DND-41 (cell line): ENCODE measurements around the gene MICAL3.

ENCODE experiments used
- ATAC-seq: fragments of 200-7000 bp; cut with Tn5 transposase; 3 replicates; pipeline ENCODE4 v1.9.1; 2021; ENCODE audit warnings: low read depth; ENCODE audit not compliant: insufficient read depth
- DNase-seq: peaks from one replicate; pipeline ENCODE4 v3.0.0-alpha.2; 2020
- H2AFZ ChIP-seq: 2 replicates; pipeline ENCODE4 v1.6.0; 2012; ENCODE audit warnings: low read depth, low read length
- H3K27ac ChIP-seq: 2 replicates; pipeline ENCODE4 v1.5.1; 2012; ENCODE audit warnings: low read length, inconsistent platforms
- H3K27me3 ChIP-seq: fragments of 200-600 bp; sonication (generic); 2 replicates; pipeline ENCODE4 v1.6.0; 2012; ENCODE audit warnings: low read length, mild to moderate bottlenecking, inconsistent platforms; ENCODE audit not compliant: insufficient read depth, poor library complexity
- H3K36me3 ChIP-seq: 2 replicates; pipeline ENCODE4 v1.5.1; 2012; ENCODE audit warnings: low read length, inconsistent platforms; ENCODE audit not compliant: insufficient read depth
- H3K4me1 ChIP-seq: 2 replicates; pipeline ENCODE4 v1.5.1; 2012; ENCODE audit warnings: mild to moderate bottlenecking, low read length; ENCODE audit not compliant: insufficient read depth
- H3K4me2 ChIP-seq: 2 replicates; pipeline ENCODE4 v1.6.0; 2012; ENCODE audit warnings: mild to moderate bottlenecking, moderate library complexity, low read length, inconsistent platforms; ENCODE audit not compliant: insufficient read depth
- H3K4me3 ChIP-seq, 2 experiments: fragments of 200-600 bp in 1 of 2; shearing (Covaris generic) in 1 of 2; 2 replicates each; pipeline ENCODE4 v1.5.1; 2012 to 2016; ENCODE audit warnings: inconsistent platforms in 2 of 2, low read length in 2 of 2, mild to moderate bottlenecking in 2 of 2, low read depth in 1 of 2, moderate library complexity in 1 of 2
- H3K79me2 ChIP-seq: 2 replicates; pipeline ENCODE4 v1.6.0; 2012; ENCODE audit warnings: low read length, inconsistent platforms; ENCODE audit not compliant: insufficient read depth
- H3K9ac ChIP-seq: 2 replicates; pipeline ENCODE4 v1.6.0; 2012; ENCODE audit warnings: low read depth, mild to moderate bottlenecking, inconsistent platforms, low read length, moderate library complexity
- H3K9me3 ChIP-seq: 2 replicates; pipeline ENCODE4 v1.5.1; 2012; ENCODE audit warnings: low read length, moderate library complexity, mild to moderate bottlenecking, inconsistent platforms; ENCODE audit not compliant: insufficient read depth, severe bottlenecking
- H4K20me1 ChIP-seq: 2 replicates; pipeline ENCODE4 v1.6.0; 2012; ENCODE audit warnings: low read length; ENCODE audit not compliant: insufficient read depth
- CTCF ChIP-seq: IDR thresholded peaks from 2 replicates; pipeline ENCODE4 v1.5.1; 2012; ENCODE audit warnings: borderline replicate concordance, low read length, moderate library complexity, mild to moderate bottlenecking; ENCODE audit not compliant: poor library complexity, severe bottlenecking; ENCODE audit errors: extremely low read depth
- EZH2 ChIP-seq: IDR thresholded peaks from 3 replicates; pipeline ENCODE4 v1.6.1; 2012; ENCODE audit warnings: borderline replicate concordance, low read depth, mild to moderate bottlenecking, moderate library complexity, low read length, inconsistent platforms; ENCODE audit not compliant: severe bottlenecking

The MICAL3 gene

GRCh38 chr22:17876306-17876831 lies 148.0 kb downstream of the MICAL3 start:
- TF ChIP-seq EZH2 (no peak), CTCF (no peak)
- Histone ChIP-seq H3K27me3 (no peaks in the 10 kb centered on the region), H3K79me2 (no peaks in the 10 kb centered on the region), H3K4me1 (no peaks in the 10 kb centered on the region), H2AFZ (no peak overlapping the region), H3K36me3 (peaks cover 46% of the 10 kb centered on the region), H3K9ac (no peak overlapping the region), H4K20me1 (0 out of 2 replicates have a peak, but pooled peaks cover 5% of the 10 kb centered on the region), H3K27ac (no peak overlapping the region), H3K4me3 (no peak overlapping the region), H3K9me3 (no peaks in the 10 kb centered on the region), H3K4me2 (no peak overlapping the region)
- peak; percentile 21 for DNase-seq
- ATAC-seq, result peak; percentile 65

- Histone ChIP-seq H4K20me1 (0 out of 2 replicates have a peak, but pooled peaks cover 5% of the 10 kb centered on the region), H3K27ac (no peak overlapping the region), H3K27me3 (no peaks in the 10 kb centered on the region), H3K79me2 (no peaks in the 10 kb centered on the region), H3K36me3 (peaks cover 48% of the 10 kb centered on the region), H3K4me1 (no peaks in the 10 kb centered on the region), H3K9me3 (no peaks in the 10 kb centered on the region), H3K4me3 (no peak overlapping the region), H2AFZ (no peak overlapping the region), H3K9ac (no peak overlapping the region), H3K4me2 (no peak overlapping the region)
- TF ChIP-seq CTCF (no peak), EZH2 (no peak)
- ATAC-seq (no peak), DNase-seq (no peak)
Measured at GRCh38 chr22:17875631-17876030, 148.7 kb downstream of the MICAL3 start.

- Histone ChIP-seq H3K27me3 (no peaks in the 10 kb centered on the region), H3K36me3 (peaks cover 50% of the 10 kb centered on the region)
- no peak for ATAC-seq
Measured at GRCh38 chr22:17875156-17875555, 149.2 kb downstream of the MICAL3 start.

GRCh38 chr22:17874231-17874905 lies 150.0 kb downstream of the MICAL3 start:
- Histone ChIP-seq H3K36me3 (peaks cover 49% of the 10 kb centered on the region), H3K79me2 (no peaks in the 10 kb centered on the region), H3K27me3 (no peaks in the 10 kb centered on the region), H4K20me1 (0 out of 2 replicates have a peak, but pooled peaks cover 5% of the 10 kb centered on the region), H3K4me2 (no peak overlapping the region), H3K9ac (no peak overlapping the region), H3K9me3 (no peaks in the 10 kb centered on the region), H2AFZ (no peak overlapping the region), H3K27ac (no peak overlapping the region), H3K4me1 (no peaks in the 10 kb centered on the region), H3K4me3 (no peak overlapping the region)
- no peak for DNase-seq
- ATAC-seq, result no peak
- TF ChIP-seq EZH2 (no peak), CTCF (no peak)

More at GRCh38 chr22:17875156-17875555, 149.2 kb downstream of the MICAL3 start:
- Histone ChIP-seq H2AFZ (no peak overlapping the region), H3K9ac (no peak overlapping the region), H3K4me3 (no peak overlapping the region), H4K20me1 (0 out of 2 replicates have a peak, but pooled peaks cover 5% of the 10 kb centered on the region), H3K79me2 (no peaks in the 10 kb centered on the region), H3K9me3 (no peaks in the 10 kb centered on the region), H3K27ac (no peak overlapping the region), H3K4me1 (no peaks in the 10 kb centered on the region), H3K4me2 (no peak overlapping the region)
- TF ChIP-seq EZH2, result no peak
- no peak for DNase-seq
